Fibroblast of pulmonary artery (primary cell): ENCODE measurements around the gene PHLDA1.

Experiments
- DNase-seq: peaks from one replicate; pipeline ENCODE4 v3.0.0-alpha.2; 2010; ENCODE audit warnings: low read depth
- H3K4me3 ChIP-seq: replicated peaks from 2 replicates; pipeline ENCODE4 v1.5.1; 2011; ENCODE audit warnings: low read depth, mild to moderate bottlenecking, control low read depth, low read length, moderate library complexity
- TF ChIP-seq, protein P1 (sequence below): IDR thresholded peaks from 2 replicates; pipeline ENCODE4 v1.5.1; 2011; ENCODE audit warnings: mild to moderate bottlenecking, control low read depth, low read length, inconsistent platforms; ENCODE audit errors: missing control alignments

The PHLDA1 gene

GRCh38 chr12:76018672-76019071 lies 12.9 kb downstream of the PHLDA1 start:
- no peak for DNase-seq
- TF ChIP-seq, protein P1, sequence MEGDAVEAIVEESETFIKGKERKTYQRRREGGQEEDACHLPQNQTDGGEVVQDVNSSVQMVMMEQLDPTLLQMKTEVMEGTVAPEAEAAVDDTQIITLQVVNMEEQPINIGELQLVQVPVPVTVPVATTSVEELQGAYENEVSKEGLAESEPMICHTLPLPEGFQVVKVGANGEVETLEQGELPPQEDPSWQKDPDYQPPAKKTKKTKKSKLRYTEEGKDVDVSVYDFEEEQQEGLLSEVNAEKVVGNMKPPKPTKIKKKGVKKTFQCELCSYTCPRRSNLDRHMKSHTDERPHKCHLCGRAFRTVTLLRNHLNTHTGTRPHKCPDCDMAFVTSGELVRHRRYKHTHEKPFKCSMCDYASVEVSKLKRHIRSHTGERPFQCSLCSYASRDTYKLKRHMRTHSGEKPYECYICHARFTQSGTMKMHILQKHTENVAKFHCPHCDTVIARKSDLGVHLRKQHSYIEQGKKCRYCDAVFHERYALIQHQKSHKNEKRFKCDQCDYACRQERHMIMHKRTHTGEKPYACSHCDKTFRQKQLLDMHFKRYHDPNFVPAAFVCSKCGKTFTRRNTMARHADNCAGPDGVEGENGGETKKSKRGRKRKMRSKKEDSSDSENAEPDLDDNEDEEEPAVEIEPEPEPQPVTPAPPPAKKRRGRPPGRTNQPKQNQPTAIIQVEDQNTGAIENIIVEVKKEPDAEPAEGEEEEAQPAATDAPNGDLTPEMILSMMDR: no peak
- no peak overlapping the region for H3K4me3 ChIP-seq

DNA sequence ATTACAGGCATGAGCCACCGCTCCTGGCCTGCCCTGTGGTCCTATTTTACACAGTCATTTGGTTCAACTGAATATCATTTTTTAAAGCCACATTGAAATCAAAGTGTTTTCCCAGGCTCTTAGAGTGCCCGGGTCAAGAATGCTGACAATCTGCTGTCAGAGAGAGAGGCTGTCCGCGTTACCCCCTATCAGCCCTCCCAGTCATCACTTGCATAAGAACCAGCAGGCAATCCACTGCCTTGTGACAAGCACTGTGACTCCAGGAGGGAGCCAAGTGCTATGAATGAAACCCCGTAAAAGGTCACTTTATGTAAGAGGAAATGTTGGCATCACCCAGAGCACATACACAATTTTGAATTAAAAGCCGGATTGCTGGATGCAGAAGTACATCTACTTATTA lies 13.5 kb downstream of the PHLDA1 start:
- no peak overlapping the region for H3K4me3 ChIP-seq
- TF ChIP-seq, protein P1: no peak
- peak; percentile 66 for DNase-seq

- DNase-seq: no peak
- no peak overlapping the region for H3K4me3 ChIP-seq
- TF ChIP-seq, protein P1: no peak
These were observed 17.6 kb downstream of the PHLDA1 start for GRCh38 chr12:76014007-76014406.

DNA sequence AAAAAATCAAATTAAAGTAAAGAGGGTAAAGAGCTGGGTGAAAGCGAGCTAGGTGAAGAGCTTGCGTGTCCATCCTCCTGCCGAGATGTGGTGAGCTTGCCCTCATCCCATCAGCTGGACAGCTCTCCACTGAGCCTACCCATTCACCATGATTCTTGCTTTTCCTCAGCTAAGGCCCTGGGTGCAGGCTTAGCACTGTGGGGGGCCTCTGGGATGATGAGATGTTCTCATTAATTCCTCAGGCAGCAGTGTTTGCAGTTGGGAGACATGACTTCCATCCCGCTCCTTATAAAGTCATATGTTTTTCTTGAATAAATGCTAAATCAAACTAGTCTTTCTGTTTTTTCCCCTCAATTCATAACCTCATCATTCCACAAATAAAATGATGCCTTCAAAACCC lies 18.0 kb downstream of the PHLDA1 start:
- TF ChIP-seq, protein P1: no peak
- no peak overlapping the region for H3K4me3 ChIP-seq
- no peak for DNase-seq

GRCh38 chr12:76012644-76013043 lies 18.9 kb downstream of the PHLDA1 start:
- no peak for DNase-seq
- H3K4me3 ChIP-seq: no peak overlapping the region
- TF ChIP-seq, protein P1: no peak

DNA sequence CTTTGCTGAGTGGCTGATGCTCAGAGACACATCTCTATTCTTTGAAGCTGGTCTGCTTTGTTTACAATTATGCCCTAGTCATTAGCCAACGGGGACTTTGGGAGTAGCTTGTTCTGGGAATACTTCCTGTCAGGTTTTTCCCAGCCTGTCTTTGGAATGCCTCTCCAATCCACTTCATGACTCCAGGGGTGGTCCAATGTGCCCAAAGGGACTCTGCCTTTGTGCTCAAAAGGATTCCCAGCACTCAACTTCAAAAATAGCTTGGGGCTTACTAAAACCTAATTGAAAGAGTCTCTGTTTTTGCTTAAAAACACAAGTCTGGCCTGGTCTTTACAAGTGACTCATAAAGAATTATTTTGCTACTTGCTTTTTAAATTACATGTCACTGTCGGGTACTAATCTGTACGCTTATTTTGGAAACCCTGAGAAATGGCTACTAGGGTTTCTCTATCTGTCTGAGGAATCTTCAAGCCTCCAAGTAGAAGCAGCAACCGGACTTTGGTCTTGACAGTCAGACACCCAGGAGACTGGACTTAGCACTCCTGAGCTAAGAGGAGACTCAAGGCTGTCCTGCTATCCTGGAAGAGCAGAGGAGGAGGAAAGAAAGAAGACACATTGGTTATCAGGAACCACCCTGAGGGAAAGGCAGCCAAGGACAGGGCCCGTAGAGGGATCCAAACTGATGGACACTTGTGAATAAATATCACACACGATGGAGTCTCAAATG lies 20.7 kb downstream of the PHLDA1 start:
- H3K4me3 ChIP-seq: no peak overlapping the region
- TF ChIP-seq, protein P1: no peak
- DNase-seq: peak; percentile 39

DNA sequence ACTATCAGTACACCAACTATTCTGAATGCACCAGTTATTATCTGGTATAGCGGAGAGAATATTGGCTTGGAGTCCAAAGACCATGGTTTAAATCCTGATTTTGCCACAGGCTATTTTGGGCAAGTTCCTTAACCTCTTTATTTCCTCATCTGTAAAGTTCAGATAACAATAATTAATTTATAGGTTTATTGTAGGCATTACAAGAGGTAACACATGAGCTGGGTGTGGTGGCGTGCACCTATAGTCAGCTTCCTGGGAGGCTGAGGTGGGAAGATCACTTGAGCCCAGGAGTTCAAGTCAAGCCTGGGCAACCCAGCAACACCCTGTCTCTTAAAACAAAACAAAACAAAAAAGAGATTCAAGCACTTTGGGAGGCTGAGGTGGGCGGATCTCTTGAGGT lies 23.1 kb downstream of the PHLDA1 start:
- TF ChIP-seq, protein P1: no peak
- DNase-seq: no peak
- no peak overlapping the region for H3K4me3 ChIP-seq
